ENCODE results near the gene SUGT1. TPM values are rescaled to one million over a fixed set of nuclear protein-coding genes. Genes with fewer than 3 reads are reported as not detected.
A peak's percentile ranks its signal among the peaks of the same experiment; 100 is the strongest.

SUGT1 gene
- total and polyA plus RNA-seq, 7 donors, result 36.3 to 92.1 (median 44.2) TPM

DNA sequence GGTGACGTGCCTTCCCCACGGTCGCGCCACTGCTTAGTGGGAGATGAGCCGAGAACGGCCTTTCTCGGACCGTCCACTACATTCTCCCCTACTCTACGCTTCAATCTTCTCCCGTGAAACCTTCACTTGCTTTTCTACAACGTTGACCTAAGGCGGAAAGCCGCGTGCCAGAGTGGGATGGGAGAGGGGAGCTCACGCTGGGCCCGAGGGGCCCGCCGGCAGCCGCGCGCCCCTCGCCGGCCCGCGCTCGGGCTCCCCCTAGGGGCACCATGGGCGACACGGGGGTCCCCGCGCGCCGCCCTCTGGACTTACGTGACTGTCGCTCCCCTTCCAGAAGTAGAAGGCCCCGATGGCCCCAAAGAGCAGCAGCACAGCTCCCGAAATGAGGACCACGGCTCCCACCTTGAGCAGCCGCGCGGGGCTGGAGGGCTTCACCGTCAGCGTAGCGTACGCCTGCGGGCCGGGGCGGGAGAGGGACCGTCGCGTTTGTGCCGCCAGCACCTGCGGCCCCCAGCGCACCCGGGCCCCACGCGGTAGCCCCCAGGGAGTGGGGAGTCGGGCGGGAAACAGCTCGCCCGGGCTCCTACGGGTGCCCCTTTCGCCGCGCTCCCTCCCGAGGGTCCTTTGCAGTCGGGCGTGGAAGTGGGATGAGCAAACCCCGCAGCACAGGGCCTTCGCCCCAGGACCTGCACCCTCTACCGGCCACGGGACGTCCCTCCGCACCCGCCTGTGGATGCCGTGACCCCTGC, 86.3 kb downstream of the SUGT1 start:
- WGBS, 3 donors, result 6 to 8% (median 7%) methylated on average over 67 to 75 of the region's 75 CpGs
- no peaks in the 10 kb centered on the region for H3K4me1 ChIP-seq
- H3K27ac ChIP-seq, result no peak overlapping the region
- H3K9me3 ChIP-seq, result no peaks in the 10 kb centered on the region
- H3K36me3 ChIP-seq (ENCODE audit: insufficient read depth in 1 of 2, low read depth in 1 of 2), result no peaks in the 10 kb centered on the region
- TF ChIP-seq, protein P1, sequence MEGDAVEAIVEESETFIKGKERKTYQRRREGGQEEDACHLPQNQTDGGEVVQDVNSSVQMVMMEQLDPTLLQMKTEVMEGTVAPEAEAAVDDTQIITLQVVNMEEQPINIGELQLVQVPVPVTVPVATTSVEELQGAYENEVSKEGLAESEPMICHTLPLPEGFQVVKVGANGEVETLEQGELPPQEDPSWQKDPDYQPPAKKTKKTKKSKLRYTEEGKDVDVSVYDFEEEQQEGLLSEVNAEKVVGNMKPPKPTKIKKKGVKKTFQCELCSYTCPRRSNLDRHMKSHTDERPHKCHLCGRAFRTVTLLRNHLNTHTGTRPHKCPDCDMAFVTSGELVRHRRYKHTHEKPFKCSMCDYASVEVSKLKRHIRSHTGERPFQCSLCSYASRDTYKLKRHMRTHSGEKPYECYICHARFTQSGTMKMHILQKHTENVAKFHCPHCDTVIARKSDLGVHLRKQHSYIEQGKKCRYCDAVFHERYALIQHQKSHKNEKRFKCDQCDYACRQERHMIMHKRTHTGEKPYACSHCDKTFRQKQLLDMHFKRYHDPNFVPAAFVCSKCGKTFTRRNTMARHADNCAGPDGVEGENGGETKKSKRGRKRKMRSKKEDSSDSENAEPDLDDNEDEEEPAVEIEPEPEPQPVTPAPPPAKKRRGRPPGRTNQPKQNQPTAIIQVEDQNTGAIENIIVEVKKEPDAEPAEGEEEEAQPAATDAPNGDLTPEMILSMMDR (IDR thresholded peaks at IDR 0.05), result peak; percentile 30
- H3K4me3 ChIP-seq, result peak overlapping the region; percentile 60
- peaks cover 0 to 37% (median 15%) of the 10 kb centered on the region in 3 donors for H3K27me3 ChIP-seq (ENCODE audit: insufficient read depth in 3 of 3, low read length in 2 of 3)
- DNase-seq, result no peak
- ATAC-seq, result peak in 3 of 4 donors; percentile 33 to 52 (median 40)
- intact Hi-C loops (cut with DNase I), result loop anchor here in 1 of 2 donors (2.0 kb wide), 1 partner anchor 72 kb away; no protein-coding TSS in a partner anchor

DNA sequence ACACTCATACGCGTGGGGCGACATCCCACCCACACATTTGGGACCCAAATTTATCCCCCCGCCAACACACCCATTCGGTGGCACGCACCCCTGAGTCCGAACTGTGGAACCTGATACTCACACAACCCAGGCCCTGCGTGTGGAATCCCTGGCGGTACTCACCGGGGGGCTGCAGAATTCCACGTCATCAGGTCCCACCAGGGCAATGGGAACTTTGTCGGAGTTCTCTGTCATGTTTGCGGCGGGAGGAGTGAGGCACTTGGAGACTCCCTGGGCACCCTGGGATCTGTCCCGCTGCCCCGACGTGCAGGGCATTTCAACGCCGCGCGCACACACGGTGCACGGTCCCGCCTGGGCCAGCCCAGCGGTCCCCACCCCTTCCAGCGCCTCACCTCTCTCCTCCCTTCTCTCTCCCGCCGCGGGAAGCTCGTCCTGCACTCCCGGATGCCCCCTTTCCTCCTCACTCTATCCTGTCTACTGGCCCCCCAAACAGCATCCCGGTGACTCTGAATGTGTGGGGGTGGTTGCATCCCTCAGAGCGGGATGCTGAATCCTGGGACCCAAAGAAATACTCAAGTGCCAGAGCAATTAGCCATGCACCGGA, 86.9 kb downstream of the SUGT1 start, which contains the start of gene CNMD:
TSS of gene CNMD (minus strand) at position 353 of the 604 bp plus-strand sequence. CDS start at position 234, 119 bp downstream.
- H3K4me1 ChIP-seq, result no peaks in the 10 kb centered on the region
- H3K9me3 ChIP-seq, result no peaks in the 10 kb centered on the region
- H3K27me3 ChIP-seq (ENCODE audit: insufficient read depth in 3 of 3, low read length in 2 of 3), result peaks cover 0 to 42% (median 15%) of the 10 kb centered on the region in 3 donors
- peak within 1 kb of the TSS; percentile 60 for H3K4me3 ChIP-seq
- H3K36me3 ChIP-seq (ENCODE audit: insufficient read depth in 1 of 2, low read depth in 1 of 2), result no peaks in the 10 kb centered on the region
- TF ChIP-seq, protein P1 (IDR thresholded peaks at IDR 0.05), result no peak
- ATAC-seq, result peak in 1 of 4 donors; percentile 33
- DNase-seq, result no peak
- intact Hi-C loops (cut with DNase I), result loop anchor here in 1 of 2 donors (2.0 kb wide), 1 partner anchor 73 kb away; no protein-coding TSS in a partner anchor
- 23 to 27% (median 23%) methylated on average over 34 of the region's 34 CpGs for WGBS, 3 donors
- H3K27ac ChIP-seq, result no peak within 1 kb of the TSS

DNA sequence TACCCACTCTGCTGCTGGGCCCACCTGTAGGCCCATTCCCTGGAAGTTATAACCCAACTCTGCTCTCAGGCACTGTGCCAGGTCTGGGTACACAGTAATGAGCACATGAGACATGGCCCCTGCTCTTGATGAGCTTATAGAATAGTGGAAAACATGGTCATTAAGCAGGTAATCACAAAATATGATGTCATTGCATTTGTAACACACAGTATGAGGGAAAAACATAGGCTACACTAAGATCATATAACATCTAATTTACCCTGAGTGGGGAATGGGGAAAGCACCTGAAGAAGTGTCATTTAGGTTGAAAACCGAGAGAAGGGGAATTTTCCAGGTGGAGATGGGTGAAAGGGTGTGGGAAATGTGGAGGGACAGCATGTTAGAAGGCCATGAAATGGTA, 90.9 kb downstream of the SUGT1 start:
- H3K4me1 ChIP-seq, result no peaks in the 10 kb centered on the region
- no peak for ATAC-seq
- intact Hi-C loops (cut with DNase I), result no loop called here
- 70 to 86% (median 83%) methylated on average over 1 of the region's 1 CpG for WGBS, 3 donors
- H3K27me3 ChIP-seq (ENCODE audit: insufficient read depth in 3 of 3, low read length in 2 of 3), result peaks cover 0 to 44% (median 20%) of the 10 kb centered on the region in 3 donors
- no peaks in the 10 kb centered on the region for H3K9me3 ChIP-seq
- no peak overlapping the region for H3K4me3 ChIP-seq
- no peaks in the 10 kb centered on the region for H3K36me3 ChIP-seq (ENCODE audit: insufficient read depth in 1 of 2, low read depth in 1 of 2)
- no peak overlapping the region for H3K27ac ChIP-seq
- TF ChIP-seq, protein P1 (IDR thresholded peaks at IDR 0.05), result no peak
- DNase-seq, result no peak

DNA sequence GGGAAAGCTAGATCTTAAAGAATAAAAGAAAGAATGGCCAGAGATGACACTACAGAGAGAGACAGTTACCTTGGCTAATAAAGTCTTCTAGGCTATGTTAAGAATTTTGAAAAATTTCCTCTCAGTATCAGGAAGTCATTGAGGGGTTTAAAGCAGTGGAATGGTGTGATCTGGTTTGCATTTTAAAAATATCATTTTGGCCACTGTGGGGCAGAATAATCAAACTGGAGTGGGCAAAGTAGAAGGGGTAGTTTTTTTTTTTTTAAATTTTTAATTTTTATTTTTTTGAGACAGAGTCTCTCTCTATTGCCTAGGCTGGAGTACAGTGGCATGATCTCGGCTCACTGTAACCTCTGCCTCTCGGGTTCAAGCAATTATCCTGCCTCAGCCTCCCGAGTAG, 91.4 kb downstream of the SUGT1 start:
- Histone ChIP-seq H3K4me3 (no peak overlapping the region), H3K27me3 (ENCODE audit: insufficient read depth in 3 of 3, low read length in 2 of 3) (peaks cover 0 to 40% (median 19%) of the 10 kb centered on the region in 3 donors), H3K4me1 (no peaks in the 10 kb centered on the region), H3K27ac (no peak overlapping the region), H3K36me3 (ENCODE audit: insufficient read depth in 1 of 2, low read depth in 1 of 2) (no peaks in the 10 kb centered on the region), H3K9me3 (no peaks in the 10 kb centered on the region)
- no peak for DNase-seq
- ATAC-seq, result no peak
- TF ChIP-seq, protein P1 (IDR thresholded peaks at IDR 0.05), result no peak
- intact Hi-C loops (cut with DNase I), result no loop called here
- 89 to 96% (median 92%) methylated on average over 3 of the region's 3 CpGs for whole genome bisulfite sequencing, 3 donors

Measured in psoas muscle (tissue), 8 donors.